ENCODE data around the gene ADAM23.

ADAM23 gene

DNA sequence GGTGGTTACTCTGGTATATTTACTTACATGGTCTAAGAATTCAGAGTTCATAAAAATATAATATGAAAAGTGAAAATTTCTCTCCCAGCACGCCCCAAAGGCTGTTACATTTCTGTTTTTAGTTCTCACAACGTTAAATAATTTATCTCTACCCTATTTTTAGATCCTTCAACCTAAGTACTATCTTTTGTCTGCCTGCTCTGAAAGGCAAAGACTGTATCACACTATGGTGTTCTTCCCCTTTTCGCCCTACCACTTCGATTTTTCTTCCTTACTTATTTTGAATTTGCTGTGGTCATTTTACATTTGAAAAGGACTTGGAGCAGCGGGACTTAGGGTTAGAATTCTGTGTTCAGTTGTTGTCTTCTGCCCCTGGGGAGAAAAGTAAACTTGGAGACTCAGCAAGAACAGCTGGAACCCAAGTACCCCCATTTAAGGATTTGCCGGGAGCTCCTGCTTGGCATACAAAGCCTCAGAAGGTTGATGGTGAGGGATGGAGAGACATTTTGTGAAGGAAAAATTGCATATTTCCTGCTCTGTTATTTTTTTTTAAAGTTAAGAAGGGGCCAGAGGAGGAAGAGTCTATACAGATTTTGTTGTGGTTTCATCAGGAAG is 19.0 kb downstream of the ADAM23 start:
- Mint-ChIP-seq H3K27ac (no peak overlapping the region), H3K27me3 (peaks cover 13% of the 10 kb centered on the region)

GRCh38 chr2:206463685-206464084 is 20.4 kb downstream of the ADAM23 start:
- Mint-ChIP-seq H3K9me3 (peaks cover 7% of the 10 kb centered on the region), H3K4me1 (no peaks in the 10 kb centered on the region), H3K27me3 (peaks cover 15% of the 10 kb centered on the region), H3K36me3 (no peaks in the 10 kb centered on the region), H3K27ac (no peak overlapping the region), H3K4me3 (no peak overlapping the region)
- ATAC-seq (ENCODE audit: low read depth), result no peak
- no peak for DNase-seq (ENCODE audit: low spot score in 2 of 2)

More for the DNA sequence above, 19.0 kb downstream of the ADAM23 start:
- DNase-seq (ENCODE audit: low spot score in 2 of 2) (no peak), ATAC-seq (ENCODE audit: low read depth) (no peak)
- Mint-ChIP-seq H3K4me3 (no peak overlapping the region), H3K36me3 (no peaks in the 10 kb centered on the region), H3K4me1 (no peaks in the 10 kb centered on the region), H3K9me3 (peaks cover 1% of the 10 kb centered on the region)

DNA sequence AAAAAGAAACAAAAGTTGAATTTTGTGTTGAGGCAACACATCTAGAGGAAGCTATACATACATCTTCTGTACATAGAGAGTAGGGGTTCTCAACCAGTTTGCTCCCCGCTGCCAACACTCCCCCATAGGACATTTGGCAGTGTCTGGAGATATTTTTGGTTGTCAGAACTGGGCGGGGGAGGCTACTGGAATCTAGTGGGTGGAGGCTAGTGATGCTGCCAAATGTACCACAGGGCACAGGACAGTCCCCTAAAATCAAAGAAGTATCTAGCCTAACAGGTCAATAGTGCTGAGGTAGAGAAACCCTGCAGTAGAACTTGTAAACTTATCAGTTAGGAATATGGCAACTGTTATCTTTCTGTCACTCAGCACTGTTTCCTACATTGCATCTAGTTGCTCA is 21.3 kb downstream of the ADAM23 start:
- Mint-ChIP-seq H3K27me3 (peaks cover 15% of the 10 kb centered on the region), H3K36me3 (no peaks in the 10 kb centered on the region), H3K9me3 (peaks cover 7% of the 10 kb centered on the region), H3K4me1 (no peaks in the 10 kb centered on the region), H3K27ac (no peak overlapping the region), H3K4me3 (no peak overlapping the region)
- ATAC-seq (ENCODE audit: low read depth), result no peak
- no peak for DNase-seq (ENCODE audit: low spot score in 2 of 2)

DNA sequence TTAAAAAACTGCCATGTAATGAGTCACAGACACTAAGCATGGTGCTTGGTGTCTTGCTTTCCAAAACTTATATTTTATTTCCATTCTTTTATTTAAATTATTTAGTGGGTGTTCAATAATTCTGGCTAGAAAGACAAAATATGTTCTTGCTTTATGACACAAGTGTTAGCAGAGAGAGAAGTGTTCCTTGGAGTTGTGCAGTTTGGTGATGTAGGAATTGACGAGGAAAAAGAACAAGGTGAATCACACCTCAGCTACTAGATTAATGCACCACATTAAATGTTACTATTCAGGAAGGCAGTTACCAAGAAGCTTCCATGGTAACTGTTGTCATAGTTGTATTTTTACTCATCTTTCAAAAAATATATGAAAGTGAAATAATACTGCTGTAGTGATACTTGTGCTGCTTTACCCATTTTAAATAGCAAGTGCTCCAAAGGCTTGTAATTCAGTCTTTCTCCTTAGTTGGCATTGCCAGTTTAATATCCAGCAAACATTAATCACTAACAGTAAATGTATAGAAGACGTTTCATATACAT is 28.3 kb downstream of the ADAM23 start:
- DNase-seq (ENCODE audit: low spot score in 2 of 2), result no peak
- H3K36me3 Mint-ChIP-seq, result no peaks in the 10 kb centered on the region
- ATAC-seq (ENCODE audit: low read depth), result no peak
- H3K27me3 Mint-ChIP-seq, result peaks cover 3% of the 10 kb centered on the region
- H3K9me3 Mint-ChIP-seq, result peaks cover 6% of the 10 kb centered on the region
- H3K4me3 Mint-ChIP-seq, result no peak overlapping the region
- no peaks in the 10 kb centered on the region for H3K4me1 Mint-ChIP-seq
- H3K27ac Mint-ChIP-seq, result no peak overlapping the region

GRCh38 chr2:206472094-206472493 is 28.8 kb downstream of the ADAM23 start:
- ATAC-seq (ENCODE audit: low read depth) (no peak), DNase-seq (ENCODE audit: low spot score in 2 of 2) (no peak)
- Mint-ChIP-seq H3K36me3 (no peaks in the 10 kb centered on the region), H3K9me3 (peaks cover 6% of the 10 kb centered on the region), H3K4me3 (no peak overlapping the region), H3K27me3 (peaks cover 3% of the 10 kb centered on the region), H3K4me1 (no peaks in the 10 kb centered on the region), H3K27ac (no peak overlapping the region)

GRCh38 chr2:206474099-206474498 is 30.8 kb downstream of the ADAM23 start:
- ATAC-seq (ENCODE audit: low read depth), result no peak

DNA sequence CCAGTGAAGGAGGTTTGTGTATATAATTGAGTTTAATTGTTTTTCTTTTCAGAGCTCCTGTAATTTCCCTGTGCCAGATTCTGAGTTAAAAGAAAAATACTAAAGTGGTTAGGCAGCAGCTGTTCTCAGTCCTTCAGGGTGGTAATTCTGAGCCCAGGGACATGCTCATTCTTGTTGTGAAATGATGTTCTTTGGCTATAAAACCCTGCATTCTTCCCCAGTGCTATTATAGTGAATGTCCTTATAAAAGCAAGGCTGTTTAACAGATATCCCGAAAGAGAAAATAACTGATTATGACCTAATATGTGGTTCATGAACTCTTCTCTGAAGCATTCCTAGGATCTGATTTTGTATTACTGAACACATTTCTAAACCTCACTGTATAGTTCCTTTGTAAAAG is 34.0 kb downstream of the ADAM23 start:
- H3K27ac Mint-ChIP-seq, result no peak overlapping the region
- H3K36me3 Mint-ChIP-seq, result no peaks in the 10 kb centered on the region
- DNase-seq (ENCODE audit: low spot score in 2 of 2) (no peak), ATAC-seq (ENCODE audit: low read depth) (no peak)
- H3K4me3 Mint-ChIP-seq, result no peak overlapping the region
- no peaks in the 10 kb centered on the region for H3K4me1 Mint-ChIP-seq
- peaks cover 7% of the 10 kb centered on the region for H3K27me3 Mint-ChIP-seq
- no peaks in the 10 kb centered on the region for H3K9me3 Mint-ChIP-seq

More at GRCh38 chr2:206474099-206474498, 30.8 kb downstream of the ADAM23 start:
- Mint-ChIP-seq H3K27me3 (no peaks in the 10 kb centered on the region), H3K4me3 (no peak overlapping the region), H3K27ac (no peak overlapping the region), H3K4me1 (no peaks in the 10 kb centered on the region), H3K36me3 (no peaks in the 10 kb centered on the region), H3K9me3 (no peaks in the 10 kb centered on the region)
- no peak for DNase-seq (ENCODE audit: low spot score in 2 of 2)

- Mint-ChIP-seq H3K9me3 (no peaks in the 10 kb centered on the region), H3K27ac (no peak overlapping the region), H3K27me3 (peaks cover 7% of the 10 kb centered on the region), H3K4me3 (no peak overlapping the region), H3K36me3 (no peaks in the 10 kb centered on the region), H3K4me1 (no peaks in the 10 kb centered on the region)
- DNase-seq (ENCODE audit: low spot score in 2 of 2), result no peak
- no peak for ATAC-seq (ENCODE audit: low read depth)
Measured at GRCh38 chr2:206478340-206478739, 35.0 kb downstream of the ADAM23 start.

DNA sequence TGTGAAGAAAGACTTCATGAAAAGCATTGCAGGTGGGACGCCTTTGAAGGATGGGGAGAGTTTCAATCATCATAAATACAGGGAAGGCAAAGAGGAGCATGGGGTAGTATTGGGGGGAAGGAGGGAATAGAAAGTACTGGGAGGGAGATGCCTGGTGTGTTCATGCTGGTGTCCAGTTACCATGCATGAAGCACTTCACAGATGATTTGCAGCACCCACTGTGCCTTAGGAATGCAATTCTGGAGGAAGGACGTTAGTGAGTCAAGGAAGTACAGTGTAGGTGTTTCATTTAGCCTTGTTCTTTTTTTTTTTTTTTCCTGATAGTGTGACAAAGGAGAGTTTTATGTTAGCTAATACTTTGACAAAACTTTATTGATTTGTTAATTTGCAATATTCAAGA is 36.8 kb downstream of the ADAM23 start:
- Mint-ChIP-seq H3K4me1 (no peaks in the 10 kb centered on the region), H3K9me3 (peaks cover 2% of the 10 kb centered on the region), H3K4me3 (no peak overlapping the region), H3K36me3 (no peaks in the 10 kb centered on the region), H3K27me3 (peaks cover 11% of the 10 kb centered on the region), H3K27ac (no peak overlapping the region)
- no peak for DNase-seq (ENCODE audit: low spot score in 2 of 2)
- no peak for ATAC-seq (ENCODE audit: low read depth)

- H3K27me3 Mint-ChIP-seq, result peaks cover 14% of the 10 kb centered on the region
- no peak overlapping the region for H3K4me3 Mint-ChIP-seq
- DNase-seq (ENCODE audit: low spot score in 2 of 2) (no peak), ATAC-seq (ENCODE audit: low read depth) (no peak)
- no peak overlapping the region for H3K27ac Mint-ChIP-seq
- H3K36me3 Mint-ChIP-seq, result no peaks in the 10 kb centered on the region
- peaks cover 3% of the 10 kb centered on the region for H3K9me3 Mint-ChIP-seq
- no peaks in the 10 kb centered on the region for H3K4me1 Mint-ChIP-seq
Measured at GRCh38 chr2:206480620-206481019, 37.3 kb downstream of the ADAM23 start.

DNA sequence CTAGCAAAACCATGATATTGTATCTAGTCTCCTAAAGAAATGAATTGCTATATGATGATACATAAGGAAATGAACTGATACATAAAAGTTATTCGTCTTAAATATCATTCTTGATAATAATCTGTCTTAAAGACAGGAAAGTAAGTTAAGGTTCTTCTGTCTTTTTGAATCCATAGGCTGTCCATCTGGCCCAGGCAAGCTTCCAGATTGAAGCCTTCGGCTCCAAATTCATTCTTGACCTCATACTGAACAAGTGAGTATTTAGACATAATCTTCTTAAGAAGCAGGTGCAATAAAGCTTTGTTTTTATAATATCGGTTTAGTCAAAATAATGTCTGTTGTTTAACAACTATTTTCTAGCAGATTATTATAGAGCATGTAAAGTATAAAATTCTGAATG is 37.7 kb downstream of the ADAM23 start:
- DNase-seq (ENCODE audit: low spot score in 2 of 2) (no peak), ATAC-seq (ENCODE audit: low read depth) (no peak)
- peaks cover 17% of the 10 kb centered on the region for H3K27me3 Mint-ChIP-seq
- H3K36me3 Mint-ChIP-seq, result no peaks in the 10 kb centered on the region
- no peaks in the 10 kb centered on the region for H3K4me1 Mint-ChIP-seq
- H3K27ac Mint-ChIP-seq, result no peak overlapping the region
- peaks cover 3% of the 10 kb centered on the region for H3K9me3 Mint-ChIP-seq
- no peak overlapping the region for H3K4me3 Mint-ChIP-seq

GRCh38 chr2:206482123-206482522 is 38.8 kb downstream of the ADAM23 start:
- no peak for DNase-seq (ENCODE audit: low spot score in 2 of 2)
- no peak overlapping the region for H3K27ac Mint-ChIP-seq
- peaks cover 19% of the 10 kb centered on the region for H3K27me3 Mint-ChIP-seq
- ATAC-seq (ENCODE audit: low read depth), result no peak
- H3K4me1 Mint-ChIP-seq, result no peaks in the 10 kb centered on the region
- H3K9me3 Mint-ChIP-seq, result peaks cover 3% of the 10 kb centered on the region
- no peak overlapping the region for H3K4me3 Mint-ChIP-seq
- H3K36me3 Mint-ChIP-seq, result no peaks in the 10 kb centered on the region

GRCh38 chr2:206482633-206483032 is 39.3 kb downstream of the ADAM23 start:
- no peak overlapping the region for H3K27ac Mint-ChIP-seq
- peaks cover 3% of the 10 kb centered on the region for H3K9me3 Mint-ChIP-seq
- no peaks in the 10 kb centered on the region for H3K36me3 Mint-ChIP-seq
- H3K27me3 Mint-ChIP-seq, result peaks cover 19% of the 10 kb centered on the region
- no peak for ATAC-seq (ENCODE audit: low read depth)
- DNase-seq (ENCODE audit: low spot score in 2 of 2), result no peak
- no peak overlapping the region for H3K4me3 Mint-ChIP-seq
- H3K4me1 Mint-ChIP-seq, result no peaks in the 10 kb centered on the region

GRCh38 chr2:206488053-206488452 is 44.7 kb downstream of the ADAM23 start:
- no peak overlapping the region for H3K27ac Mint-ChIP-seq
- H3K36me3 Mint-ChIP-seq, result no peaks in the 10 kb centered on the region
- H3K9me3 Mint-ChIP-seq, result peaks cover 3% of the 10 kb centered on the region
- DNase-seq (ENCODE audit: low spot score in 2 of 2), result no peak
- no peak for ATAC-seq (ENCODE audit: low read depth)
- H3K4me3 Mint-ChIP-seq, result no peak overlapping the region
- H3K4me1 Mint-ChIP-seq, result no peaks in the 10 kb centered on the region
- peaks cover 15% of the 10 kb centered on the region for H3K27me3 Mint-ChIP-seq

- no peak for ATAC-seq (ENCODE audit: low read depth)
Measured at GRCh38 chr2:206488623-206489022, 45.3 kb downstream of the ADAM23 start.

More at GRCh38 chr2:206488623-206489022, 45.3 kb downstream of the ADAM23 start:
- no peak for DNase-seq (ENCODE audit: low spot score in 2 of 2)
- Mint-ChIP-seq H3K27ac (no peak overlapping the region), H3K4me3 (no peak overlapping the region), H3K27me3 (peaks cover 15% of the 10 kb centered on the region), H3K4me1 (no peaks in the 10 kb centered on the region), H3K36me3 (no peaks in the 10 kb centered on the region), H3K9me3 (peaks cover 3% of the 10 kb centered on the region)
